GM12878 (cell line): Measurements from ENCODE around the gene FGD4. TPM values are rescaled to one million over a fixed set of nuclear protein-coding genes. Genes with fewer than 3 reads are reported as not detected.

Experiments used
- ATAC-seq: fragments of 200-7000 bp; cut with Tn5 transposase; 3 replicates; pipeline ENCODE4 v1.9.1; 2020; ENCODE audit warnings: mild to moderate bottlenecking, moderate library complexity
- BruUV-seq: library from RNA; stranded (reverse); fragments of 400-500 nt; replicated peaks from 2 replicates; lab custom pipeline; 2021; lab: Mats Ljungman, UMichigan
- CTCF ChIA-PET: fragments of 300-600 bp; sonication (Branson Sonifier 250); formaldehyde crosslinking; extraction: SDS; loops from one replicate; lab custom pipeline; 2021; ENCODE audit warnings: inconsistent platforms; lab: Yijun Ruan, JAX
- POLR2A ChIA-PET: fragments of 350-600 bp; formaldehyde crosslinking; extraction: SDS; loops from one replicate; lab custom pipeline; 2021; ENCODE audit warnings: inconsistent platforms; lab: Charles Lee
- RAD21 ChIA-PET: fragments of 300-600 bp; sonication (Branson Sonifier 250); formaldehyde crosslinking; loops from one replicate; lab custom pipeline; 2023; ENCODE audit warnings: antibody characterized with exemption; ENCODE audit not compliant: unreplicated experiment; lab: Charles Lee
- SMC1A ChIA-PET: fragments of 300-600 bp; sonication (Branson Sonifier 250); formaldehyde crosslinking; loops from one replicate; lab custom pipeline; 2023; ENCODE audit not compliant: unreplicated experiment, uncharacterized antibody; lab: Charles Lee
- DNase-seq: peaks from one replicate; pipeline ENCODE4 v3.0.0-alpha.2; 2011; ENCODE audit warnings: low read depth, low spot score
- FAIRE-seq: peaks from 3 replicates; lab custom pipeline; 2011; peaks lifted over from hg19 to GRCh38; lab: Jason Lieb, UNC
- H2AFZ ChIP-seq: 2 replicates; pipeline ENCODE4 v1.6.0; 2011; ENCODE audit warnings: low read depth, low read length, control low read depth; ENCODE audit not compliant: control insufficient read depth
- H3K27ac ChIP-seq: 2 replicates; pipeline ENCODE4 v1.5.1; 2011; ENCODE audit warnings: control low read depth; ENCODE audit not compliant: control insufficient read depth, insufficient read depth
- H3K27me3 ChIP-seq, 2 experiments: replicated peaks in 1 of 2; 2 replicates each; pipeline versions ENCODE4 v1.6.0 to v1.6.1; 2011; ENCODE audit warnings: low read length in 1 of 2; ENCODE audit not compliant: control insufficient read depth in 2 of 2, insufficient read depth in 2 of 2
- H3K36me3 ChIP-seq, 2 experiments: 2 replicates each; pipeline ENCODE4 v1.5.1; 2011; ENCODE audit warnings: low read length in 1 of 2; ENCODE audit not compliant: control insufficient read depth in 2 of 2, insufficient read depth in 2 of 2
- H3K4me1 ChIP-seq: 2 replicates; pipeline ENCODE4 v1.6.1; 2011; ENCODE audit warnings: mild to moderate bottlenecking, low read length, moderate library complexity, mixed read lengths; ENCODE audit not compliant: control insufficient read depth, insufficient read depth
- H3K4me2 ChIP-seq: 2 replicates; pipeline ENCODE4 v1.6.0; 2011; ENCODE audit warnings: control low read depth; ENCODE audit not compliant: control insufficient read depth, insufficient read depth
- H3K4me3 ChIP-seq: fragments of 200-600 bp; sonication (generic); 2 replicates; pipeline ENCODE4 v1.5.1; 2016
- H3K79me2 ChIP-seq: 2 replicates; pipeline ENCODE4 v1.6.0; 2011; ENCODE audit warnings: low read length; ENCODE audit not compliant: control insufficient read depth, insufficient read depth
- H3K9ac ChIP-seq: 2 replicates; pipeline ENCODE4 v1.8.0; 2011; ENCODE audit warnings: low read length, control low read depth, mixed read lengths; ENCODE audit not compliant: control insufficient read depth, insufficient read depth
- H3K9me3 ChIP-seq: replicated peaks from 3 replicates; pipeline ENCODE4 v1.5.1; 2011; ENCODE audit warnings: mild to moderate bottlenecking, low read length; ENCODE audit not compliant: control insufficient read depth, insufficient read depth
- H4K20me1 ChIP-seq: 2 replicates; pipeline ENCODE4 v1.6.0; 2011; ENCODE audit not compliant: control insufficient read depth, insufficient read depth
- EED ChIP-seq: sonication (generic); IDR thresholded peaks from 2 replicates; pipeline ENCODE4 v1.6.1; 2016; ENCODE audit warnings: antibody characterized with exemption, low read depth
- ELK1 ChIP-seq: IDR thresholded peaks from 2 replicates; pipeline ENCODE4 v1.6.1; 2012; ENCODE audit warnings: low read depth, low read length, improper control_type of control experiment
- HSF1 ChIP-seq: fragments of 150-350 bp; IDR thresholded peaks from 2 replicates; pipeline ENCODE4 v1.6.1; 2014; ENCODE audit warnings: mild to moderate bottlenecking, low read depth, low read length
- IRF4 ChIP-seq: IDR thresholded peaks from 2 replicates; pipeline ENCODE4 v1.6.1; 2011; ENCODE audit warnings: low read depth, low read length
- KLF5 ChIP-seq: fragments of 450-650 bp; IDR thresholded peaks from 2 replicates; pipeline ENCODE4 v1.6.1; 2014; ENCODE audit warnings: mild to moderate bottlenecking; ENCODE audit not compliant: partially characterized antibody
- MEF2A ChIP-seq: IDR thresholded peaks from 2 replicates; pipeline ENCODE4 v1.6.1; 2011; ENCODE audit warnings: low read depth, mild to moderate bottlenecking, low read length, moderate library complexity; ENCODE audit not compliant: insufficient read depth
- PRDM15 ChIP-seq: fragments of 450-650 bp; formaldehyde crosslinking; IDR thresholded peaks from 2 replicates; pipeline ENCODE4 v1.4.0; 2020; ENCODE audit warnings: mild to moderate bottlenecking, moderate library complexity
- RBBP5 ChIP-seq: fragments of 200-600 bp; sonication (generic); conservative IDR thresholded peaks from 2 replicates; pipeline ENCODE4 v1.6.1; 2016
- STAT1 ChIP-seq: fragments of 450-650 bp; conservative IDR thresholded peaks from 2 replicates; pipeline ENCODE4 v1.6.1; 2014; ENCODE audit warnings: antibody characterized with exemption, mild to moderate bottlenecking
- TBL1XR1 ChIP-seq: IDR thresholded peaks from 2 replicates; pipeline ENCODE4 v1.6.1; 2012; ENCODE audit warnings: low read depth, low read length, improper control_type of control experiment
- YBX1 ChIP-seq: fragments of 450-650 bp; IDR thresholded peaks from 2 replicates; pipeline ENCODE4 v1.6.1; 2016; ENCODE audit warnings: antibody characterized with exemption
- YY1 ChIP-seq: IDR thresholded peaks from 2 replicates; pipeline ENCODE4 v1.6.1; 2011; ENCODE audit warnings: low read depth, mild to moderate bottlenecking, low read length
- ZNF217 ChIP-seq: fragments of 450-650 bp; IDR thresholded peaks from 2 replicates; pipeline ENCODE4 v1.6.1; 2017; ENCODE audit warnings: antibody characterized with exemption, mild to moderate bottlenecking
- ZNF622 ChIP-seq: fragments of 450-650 bp; IDR thresholded peaks from 2 replicates; pipeline ENCODE4 v1.6.1; 2017; ENCODE audit warnings: mild to moderate bottlenecking, inconsistent platforms
- ZSCAN29 ChIP-seq: fragments of 450-650 bp; IDR thresholded peaks from 2 replicates; pipeline ENCODE4 v1.6.1; 2017; ENCODE audit warnings: mild to moderate bottlenecking, moderate library complexity
- WGBS: methylation state at CpG from one replicate; pipeline ENCODE4 v1.1.6; 2016; ENCODE audit warnings: low lambda C conversion rate; ENCODE audit not compliant: insufficient replicate concordance, insufficient coverage; ENCODE audit errors: missing lambda C conversion rate; 5-methylcytosine and 5-hydroxymethylcytosine counted together
- in situ Hi-C: fragments of 300-500 bp; cut with MboI; formaldehyde crosslinking; loops from 9 replicates; pipeline ENCODE4 v1.14.3; 2018; ENCODE audit warnings: mixed read lengths
- intact Hi-C: fragments of 100-400 bp; cut with micrococcal nuclease; formaldehyde crosslinking; loops from one replicate; pipeline ENCODE4 v1.14.2; 2022; ENCODE audit not compliant: unreplicated experiment
- polyA plus RNA-seq, 11 experiments: library from polyadenylated mRNA; depleted of rRNA in 4 of 11; unstranded in 6 of 11; stranded (reverse) in 5 of 11; fragments of >200 nt; fragmentation: Nextera tagmentation in 4 of 11; fragmentation: Illumina TruSeq in 1 of 11; extraction: Ambion mirVana in 4 of 11; extraction: Trizol in 1 of 11; gene quantifications; 1 replicate in 1 of 11; 2 replicates in 10 of 11; pipeline versions ENCODE4 v1.2.1 to v1.2.3, GENCODE V29; 2011 to 2016; ENCODE audit warnings: inconsistent platforms in 2 of 11, missing spikeins in 2 of 11, low read depth in 1 of 11
- total RNA-seq, 4 experiments: library from RNA; depleted of rRNA in 3 of 4; stranded (reverse); fragments of >200 nt in 3 of 4; fragmentation: Illumina TruSeq in 1 of 4; extraction: Trizol in 1 of 4; gene quantifications; 2 replicates each; pipeline versions ENCODE4 v1.2.1 to v1.2.3, GENCODE V29; 2013 to 2021

FGD4 gene
- total and polyA plus RNA-seq, 10 of the 15 experiments (the other 5 are each of a cell fraction or from before 2014, with no cell fraction given), result 0.01 to 0.18 (median 0.08) TPM; not detected in 3

- TF ChIP-seq ELK1 (no peak), ZNF622 (no peak), YY1 (no peak)
Observed at GRCh38 chr12:32475724-32476123, 76.4 kb downstream of the FGD4 start (continued).

- no peak for FAIRE-seq
- Histone ChIP-seq H3K9me3 (no peaks in the 10 kb centered on the region), H3K36me3 (no peaks in the 10 kb centered on the region), H3K4me1 (no peaks in the 10 kb centered on the region), H4K20me1 (no peaks in the 10 kb centered on the region), H3K4me3 (no peak overlapping the region), H2AFZ (no peak overlapping the region), H3K27ac (no peak overlapping the region), H3K4me2 (no peak overlapping the region), H3K79me2 (no peaks in the 10 kb centered on the region), H3K9ac (no peak overlapping the region), H3K27me3 (no peaks in the 10 kb centered on the region)
- ChIA-PET CTCF (interaction anchor here (1.2 to 1.8 kb wide), 3 partner anchors 12 to 20 kb away, joined by 3 to 5 read pairs (median 4); no protein-coding TSS in a partner anchor), RAD21 (interaction anchor here (0.7 kb wide), 1 partner anchor 1094 kb away, joined by 3 read pairs; no protein-coding TSS in a partner anchor), POLR2A (interaction anchor here (0.6 kb wide), 1 partner anchor 19 kb away, joined by 3 read pairs; no protein-coding TSS in a partner anchor), SMC1A (interaction anchor here (0.5 to 1.7 kb wide), 5 partner anchors 8 to 253 kb away, joined by 3 to 5 read pairs (median 5); no protein-coding TSS in a partner anchor)
- no TSS peak for BruUV-seq
- in situ Hi-C loops (no loop called here), intact Hi-C loops (no loop called here)
- ATAC-seq, result no peak
- 42% methylated on average over 3 of the region's 3 CpGs for WGBS
- no peak for DNase-seq
- TF ChIP-seq KLF5, result no peak
- TF ChIP-seq RBBP5, result no peak
- TF ChIP-seq TBL1XR1, result no peak
- no peak for TF ChIP-seq IRF4
- no peak for TF ChIP-seq PRDM15 (CRISPR knock-in tag)
- no peak for TF ChIP-seq STAT1
- TF ChIP-seq ZNF217, result no peak
- no peak for TF ChIP-seq EED
- no peak for TF ChIP-seq HSF1
- TF ChIP-seq ZSCAN29, result no peak
- no peak for TF ChIP-seq MEF2A
- TF ChIP-seq YBX1, result no peak
Observed at GRCh38 chr12:32476446-32476845, 77.1 kb downstream of the FGD4 start.
